Glomerular visceral epithelial cell (primary cell): ENCODE data around the gene RPTOR.

Source experiments
- DNase-seq: peaks from one replicate; pipeline ENCODE4 v3.0.0-alpha.2; 2016; ENCODE audit errors: extremely low spot score

RPTOR gene

DNA sequence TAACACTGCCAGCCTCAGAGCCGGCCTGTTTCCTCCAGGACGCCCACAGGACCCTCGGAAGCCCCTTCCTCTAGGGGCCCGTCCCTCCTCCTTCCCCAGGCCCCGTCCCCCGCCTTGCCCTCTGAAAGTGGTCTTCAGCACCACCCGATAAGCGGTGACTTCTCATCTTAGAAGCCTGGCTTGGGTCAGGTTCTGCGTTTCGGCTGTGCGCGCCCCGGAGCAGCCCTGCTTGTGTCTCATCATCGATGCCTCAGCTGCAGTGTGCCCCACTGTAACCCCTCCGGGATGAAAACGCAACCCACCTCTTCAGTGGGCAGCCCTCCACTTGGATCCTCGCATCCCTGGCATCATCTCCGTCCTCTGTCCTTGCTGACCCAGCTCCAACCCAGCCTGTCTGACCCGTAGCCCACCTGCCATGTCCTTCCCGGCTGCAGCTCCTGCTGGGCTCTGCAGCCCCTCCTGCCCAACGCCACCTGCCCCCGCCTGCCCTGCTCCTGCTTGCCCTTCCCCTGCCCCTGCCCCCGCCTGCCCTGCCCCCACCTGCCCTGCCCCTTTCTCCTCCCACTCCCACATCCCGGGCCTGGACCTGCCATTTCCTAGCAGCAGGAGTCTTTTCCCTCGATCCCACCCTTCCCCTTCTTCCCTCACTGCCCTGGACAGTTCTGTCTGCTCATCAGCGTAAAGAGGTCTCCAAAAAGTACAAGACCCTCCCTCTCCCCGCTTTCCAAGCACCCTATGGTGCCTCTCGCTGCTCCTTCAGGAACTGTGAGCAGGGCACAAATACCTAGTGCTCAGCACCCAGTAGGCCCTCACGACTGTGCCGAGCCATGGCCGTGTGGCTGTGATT is 334.5 kb downstream of the RPTOR start:
- no peak for DNase-seq

DNA sequence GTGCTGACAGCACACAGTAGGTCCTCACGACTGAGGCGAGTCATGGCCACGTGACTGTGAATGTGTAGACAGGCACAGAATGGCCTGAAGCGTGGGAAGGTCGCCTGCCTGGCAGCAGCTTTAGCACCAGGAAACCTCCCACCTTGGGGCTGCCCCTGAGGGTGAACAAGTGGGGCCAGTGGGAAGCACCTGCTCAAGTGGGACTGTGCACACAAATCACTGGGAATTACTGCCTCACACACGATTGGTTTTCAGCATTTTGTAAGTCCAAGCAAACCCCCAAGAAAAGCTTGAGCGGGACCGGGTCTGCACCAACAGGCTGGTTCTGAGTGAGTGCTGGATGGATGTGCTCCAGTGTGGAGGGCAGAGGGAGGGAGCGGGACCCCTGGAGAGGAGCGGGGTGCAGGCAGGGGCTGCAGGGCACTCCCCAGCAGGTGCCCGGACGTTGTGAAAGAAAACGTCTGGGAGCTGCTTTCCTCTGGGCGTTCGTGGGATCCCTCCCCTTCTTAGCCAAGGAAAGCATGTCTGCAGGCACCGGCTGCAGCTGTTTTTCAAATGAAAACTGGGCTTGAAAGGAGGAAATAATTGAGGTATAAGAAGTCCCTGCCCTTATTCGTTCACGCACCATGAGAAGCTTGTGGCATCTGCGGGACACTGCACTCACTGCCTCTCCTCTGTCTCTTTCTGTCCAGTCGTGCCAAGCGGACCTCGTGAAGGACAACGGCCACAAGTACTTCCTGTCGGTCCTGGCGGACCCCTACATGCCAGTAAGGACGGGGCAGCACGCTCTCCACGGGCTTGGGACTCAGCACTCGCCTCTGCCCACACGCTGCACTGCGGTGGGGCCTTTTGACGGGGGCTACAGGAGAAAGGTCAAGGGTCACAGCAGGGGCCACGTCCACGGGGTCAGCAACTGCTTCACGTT is 335.3 kb downstream of the RPTOR start:
- DNase-seq: no peak

DNA sequence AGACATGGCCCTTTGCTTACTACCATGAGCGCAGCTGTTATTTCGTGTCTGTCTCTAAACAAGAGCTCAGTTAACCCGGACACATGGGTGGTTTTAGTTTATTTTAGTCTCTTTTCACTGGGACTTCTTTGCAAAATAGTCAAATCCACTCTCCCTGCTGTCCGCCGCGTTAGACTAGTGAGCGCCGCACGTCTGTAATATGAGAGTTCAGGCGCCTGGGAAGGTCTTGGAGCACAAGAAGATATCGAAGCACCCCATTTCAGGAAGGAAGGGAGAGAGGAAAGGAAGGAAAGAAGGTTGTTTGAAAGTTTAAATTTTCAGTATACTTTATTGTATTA is 336.0 kb downstream of the RPTOR start:
- DNase-seq: no peak

DNA sequence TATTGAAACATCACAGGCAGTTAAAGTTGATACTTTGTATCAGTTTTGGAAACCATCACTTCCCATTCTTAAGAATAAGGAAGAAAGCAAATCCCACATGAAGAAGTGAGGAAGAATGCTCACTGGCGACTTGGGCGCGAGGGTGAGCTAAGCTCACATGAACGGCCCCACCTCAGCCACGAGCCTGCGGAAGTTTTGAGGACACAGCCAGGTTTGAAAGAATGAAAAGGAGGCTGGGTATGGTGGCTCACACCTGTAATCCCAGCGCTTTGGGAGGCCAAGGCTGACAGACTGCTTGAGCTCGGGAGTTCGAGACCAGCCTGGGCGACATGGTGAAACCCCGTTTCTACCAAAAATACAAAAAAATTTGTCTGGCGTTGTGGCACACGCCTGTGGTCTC is 336.7 kb downstream of the RPTOR start:
- no peak for DNase-seq

DNA sequence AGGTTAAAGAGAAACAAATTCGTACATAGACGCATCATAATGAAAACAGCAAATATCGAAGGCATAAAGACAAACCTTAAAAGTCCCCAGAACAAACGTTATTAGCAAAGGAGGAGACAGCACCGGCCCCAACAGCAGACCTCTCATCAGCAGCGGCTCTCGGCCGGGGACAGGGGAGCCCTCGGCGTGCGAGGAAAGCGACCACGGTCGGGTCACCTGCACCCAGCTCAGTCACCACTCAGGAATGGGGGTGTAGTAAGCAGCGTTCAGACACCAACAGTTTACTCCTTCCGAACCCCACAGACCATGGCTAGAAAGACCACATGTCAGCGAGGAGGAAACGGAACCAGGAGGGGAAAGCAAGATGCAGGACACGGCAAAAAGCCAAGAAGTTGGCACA is 337.7 kb downstream of the RPTOR start:
- no peak for DNase-seq

DNA sequence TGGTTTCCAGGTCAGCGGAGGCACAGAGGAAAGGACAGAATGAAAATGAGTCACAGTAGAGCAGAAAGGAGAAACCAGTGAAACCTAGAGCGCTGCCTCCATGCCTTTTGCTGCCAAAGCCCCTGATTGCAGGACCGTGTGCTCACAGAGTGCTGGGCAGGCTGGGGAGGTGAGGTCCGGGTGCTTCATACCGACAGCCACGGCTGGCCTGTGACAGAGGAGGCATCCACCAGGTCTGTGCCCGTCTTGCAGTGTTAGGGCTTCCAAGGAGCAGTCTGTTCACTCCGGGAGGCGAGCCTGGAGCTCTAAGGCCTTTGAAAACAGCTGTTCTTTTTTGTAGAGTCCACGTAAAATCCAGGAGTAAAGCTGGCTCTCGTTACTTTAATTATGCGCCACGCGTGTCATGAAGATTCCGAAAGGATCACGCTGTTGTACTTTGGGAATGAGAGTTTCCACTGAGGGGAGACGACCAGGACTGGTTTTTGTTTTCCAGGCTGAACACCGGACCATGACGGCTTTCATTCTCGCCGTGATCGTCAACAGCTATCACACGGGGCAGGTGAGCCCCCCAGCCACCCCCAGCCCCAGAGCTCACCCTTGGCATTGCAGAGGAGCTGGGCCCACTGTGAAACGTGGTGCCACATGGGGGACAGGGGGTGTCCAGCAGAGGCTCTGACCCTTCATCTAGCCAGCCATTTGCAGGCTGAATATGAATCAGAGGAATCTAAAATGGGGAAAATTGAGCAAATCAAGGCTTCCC is 338.5 kb downstream of the RPTOR start:
- no peak for DNase-seq

DNA sequence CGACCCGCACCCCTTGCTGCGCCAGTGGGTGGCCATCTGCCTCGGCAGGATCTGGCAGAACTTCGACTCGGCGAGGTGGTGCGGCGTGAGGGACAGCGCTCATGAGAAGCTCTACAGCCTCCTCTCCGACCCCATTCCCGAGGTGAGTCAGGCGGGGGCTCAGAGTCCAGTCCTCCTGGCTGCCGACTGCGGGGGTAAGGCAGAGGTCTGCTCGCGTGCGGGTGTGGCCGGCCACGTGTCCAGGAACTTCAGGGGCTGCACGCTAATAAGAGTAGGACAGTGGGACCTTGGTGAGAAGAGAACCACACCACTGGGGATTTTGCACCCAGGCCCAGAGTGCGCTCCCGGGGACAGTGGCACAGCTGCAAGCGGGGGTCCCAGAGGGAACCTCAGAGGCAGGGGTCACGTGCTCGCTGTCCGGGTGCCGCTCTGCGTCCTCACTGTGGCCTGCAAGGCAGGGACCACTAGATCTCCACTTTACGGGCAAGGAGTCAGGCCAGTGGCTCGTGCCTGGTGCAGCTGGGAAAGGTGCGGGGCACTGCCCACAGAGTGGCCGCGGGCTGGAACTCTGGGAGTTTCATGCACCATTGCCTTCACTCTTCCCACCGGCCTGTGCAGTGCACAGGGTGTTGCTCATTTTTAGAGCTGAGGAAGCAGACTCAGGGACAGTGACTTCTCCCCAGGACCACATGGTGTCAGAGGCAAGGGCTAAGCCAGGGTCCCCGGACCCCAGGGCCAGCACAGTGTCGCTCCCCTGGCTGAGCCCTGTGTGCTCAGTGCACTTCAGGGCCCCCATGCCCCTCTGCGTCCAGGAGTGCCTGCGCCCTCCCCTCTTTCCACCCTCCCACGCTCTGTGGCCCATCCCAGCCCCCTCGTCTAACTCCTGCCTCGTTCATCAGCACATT is 339.4 kb downstream of the RPTOR start:
- no peak for DNase-seq

DNA sequence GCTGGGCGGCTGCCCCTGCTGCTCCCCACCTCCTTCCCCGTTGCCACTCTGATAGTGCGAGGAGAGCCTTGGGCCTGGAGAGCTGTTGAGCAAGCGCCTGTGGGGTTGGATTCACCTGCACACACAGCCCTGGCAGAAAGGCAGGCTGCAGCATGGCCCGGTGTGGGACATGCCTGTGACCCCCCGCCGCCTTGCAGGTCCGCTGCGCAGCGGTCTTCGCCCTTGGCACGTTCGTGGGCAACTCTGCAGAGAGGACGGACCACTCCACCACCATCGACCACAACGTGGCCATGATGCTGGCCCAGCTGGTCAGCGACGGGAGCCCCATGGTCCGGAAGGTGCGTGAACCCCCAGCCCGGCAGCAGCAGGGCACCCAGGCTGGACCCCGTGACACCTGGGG is 340.2 kb downstream of the RPTOR start:
- DNase-seq: no peak

DNA sequence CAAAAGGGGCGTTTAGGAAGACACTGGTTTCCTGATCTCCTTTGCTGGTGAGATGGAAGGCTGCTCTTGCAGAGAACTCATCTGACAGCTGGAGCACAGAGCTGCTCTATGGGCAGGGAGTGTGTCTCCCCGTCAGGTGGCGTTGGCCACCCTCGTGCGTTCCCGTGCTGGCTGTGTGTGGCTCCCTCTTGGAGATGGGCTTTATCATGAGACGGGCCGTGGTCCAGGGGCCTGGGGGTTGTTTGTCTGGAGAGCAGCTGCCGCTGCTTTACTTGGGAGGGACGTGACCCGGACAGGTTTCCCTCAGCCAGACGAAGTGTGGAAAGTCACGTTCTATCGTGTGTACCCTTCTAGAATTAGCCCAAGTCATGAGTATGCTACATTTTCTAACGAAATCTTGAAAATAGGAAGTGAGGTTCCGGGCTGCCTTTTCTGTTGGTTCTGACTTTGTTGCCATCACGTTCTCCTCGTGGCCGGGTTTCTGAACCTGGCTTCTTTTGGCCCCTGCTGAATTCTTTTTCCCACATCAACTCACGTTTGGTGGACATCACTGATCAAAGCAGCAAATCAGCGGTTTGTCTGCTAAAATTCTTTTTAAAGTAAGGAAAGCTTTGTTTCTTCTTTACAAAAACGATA is 341.4 kb downstream of the RPTOR start:
- DNase-seq: no peak

DNA sequence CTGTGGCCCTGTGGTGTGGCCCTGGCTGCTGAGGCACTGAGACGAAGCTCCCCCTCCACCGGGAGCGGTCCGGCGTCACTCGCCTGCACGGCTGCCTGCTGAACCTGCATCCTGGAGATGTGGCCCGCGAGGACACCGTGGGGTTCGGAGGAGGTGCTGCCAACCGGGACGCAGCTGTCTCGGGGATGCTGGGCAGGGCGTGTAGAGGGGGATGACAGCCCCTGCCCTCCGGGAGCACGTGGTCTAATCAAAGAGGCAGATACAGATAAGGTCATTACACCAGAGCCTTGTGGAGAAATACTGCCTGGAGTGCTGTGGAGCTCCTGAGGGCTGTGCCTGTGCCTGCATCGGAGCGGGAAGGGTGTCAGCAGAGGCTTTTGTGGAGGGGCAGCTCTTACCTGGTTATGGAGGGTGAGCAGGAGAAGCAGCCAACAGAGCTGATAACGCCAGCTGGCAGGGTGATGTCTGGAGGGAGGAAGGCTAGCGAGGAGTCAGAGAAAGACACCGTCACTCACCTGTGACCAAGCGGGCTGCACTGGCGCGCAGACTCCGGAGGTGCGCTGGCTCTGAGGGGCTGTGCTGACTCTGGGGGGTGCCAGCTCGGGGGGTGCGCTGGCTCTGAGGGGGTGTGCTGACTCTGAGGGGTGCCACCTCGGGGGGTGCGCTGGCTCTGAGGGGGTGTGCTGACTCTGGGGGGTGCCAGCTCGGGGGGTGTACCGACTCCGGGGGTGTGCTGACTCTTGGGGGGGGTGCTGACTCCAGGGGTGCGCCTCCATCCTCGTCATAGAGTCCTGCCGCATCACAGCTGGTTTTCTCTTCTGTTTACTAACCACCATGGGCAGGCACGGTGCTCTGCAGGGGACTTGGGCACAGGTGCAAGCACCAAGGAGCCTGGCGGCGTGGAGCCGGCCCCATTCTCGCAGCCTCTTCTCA is 342.3 kb downstream of the RPTOR start:
- no peak for DNase-seq

DNA sequence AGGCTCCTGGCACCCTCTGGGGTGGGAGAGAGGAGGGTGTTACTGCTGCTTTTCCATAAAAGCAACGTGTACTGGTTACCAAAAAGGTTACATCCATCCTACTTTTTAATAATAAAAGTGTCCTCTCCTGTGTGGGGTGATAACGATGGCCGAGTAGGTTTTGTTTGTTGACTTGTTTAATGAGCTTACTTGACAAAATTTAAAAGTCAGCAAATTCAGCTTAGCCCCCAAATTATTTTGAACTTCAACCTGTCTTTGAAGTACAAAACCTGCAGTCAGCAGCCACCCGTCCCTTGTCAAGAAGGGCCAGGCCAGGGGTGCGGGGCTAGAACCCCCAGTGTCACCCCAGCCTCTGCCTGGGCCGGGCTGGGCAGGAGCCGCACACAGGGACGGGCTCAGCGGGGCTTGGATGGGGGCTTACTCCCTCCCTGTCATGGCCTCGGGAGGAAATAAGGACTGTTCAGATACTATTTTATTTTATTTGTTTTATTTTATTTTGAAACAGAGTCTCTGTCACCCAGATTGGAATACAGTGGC is 343.1 kb downstream of the RPTOR start:
- DNase-seq: no peak

DNA sequence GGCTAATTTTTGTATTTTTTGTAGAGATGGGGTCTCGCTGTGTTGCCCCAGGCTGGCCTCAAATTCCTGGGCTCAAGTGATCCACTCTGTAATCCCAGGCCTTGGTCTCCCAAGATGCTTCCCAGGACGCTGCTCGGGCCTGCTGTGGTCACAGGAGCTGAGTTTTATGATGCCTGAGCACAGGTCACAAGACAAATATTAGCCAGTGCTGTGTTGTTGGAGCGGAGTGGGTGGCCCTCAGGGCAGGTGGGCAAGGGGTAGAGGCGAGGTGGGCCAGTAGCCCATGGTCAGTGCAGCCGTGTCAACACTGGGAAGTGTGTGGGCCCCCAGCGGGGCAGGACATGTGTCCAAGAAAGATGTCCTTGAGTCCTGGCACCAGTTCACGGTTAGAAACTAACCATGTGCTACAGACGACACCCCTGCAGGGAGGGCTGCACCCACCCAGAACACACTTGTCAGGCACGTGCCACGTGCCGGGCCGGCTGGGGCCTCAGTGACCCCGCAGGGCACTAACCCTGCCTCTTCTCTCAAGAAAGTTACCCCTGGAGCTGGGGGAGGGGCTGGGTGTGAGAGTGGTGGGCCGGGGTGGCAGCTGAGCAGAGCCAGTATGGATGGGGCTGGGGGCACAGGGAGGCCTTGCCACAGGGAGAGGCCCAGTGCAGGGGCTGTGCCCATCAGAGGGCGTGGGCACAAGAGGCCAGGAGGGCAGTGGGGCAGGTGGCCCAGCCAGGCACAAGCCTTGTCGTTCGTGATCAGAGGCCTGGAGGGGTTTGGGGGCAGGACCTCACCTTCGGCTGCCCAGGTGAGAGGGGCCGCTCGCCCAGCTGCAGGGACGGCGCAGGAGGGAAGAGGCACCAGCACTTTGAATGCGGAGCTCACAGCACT is 343.9 kb downstream of the RPTOR start:
- DNase-seq: no peak

DNA sequence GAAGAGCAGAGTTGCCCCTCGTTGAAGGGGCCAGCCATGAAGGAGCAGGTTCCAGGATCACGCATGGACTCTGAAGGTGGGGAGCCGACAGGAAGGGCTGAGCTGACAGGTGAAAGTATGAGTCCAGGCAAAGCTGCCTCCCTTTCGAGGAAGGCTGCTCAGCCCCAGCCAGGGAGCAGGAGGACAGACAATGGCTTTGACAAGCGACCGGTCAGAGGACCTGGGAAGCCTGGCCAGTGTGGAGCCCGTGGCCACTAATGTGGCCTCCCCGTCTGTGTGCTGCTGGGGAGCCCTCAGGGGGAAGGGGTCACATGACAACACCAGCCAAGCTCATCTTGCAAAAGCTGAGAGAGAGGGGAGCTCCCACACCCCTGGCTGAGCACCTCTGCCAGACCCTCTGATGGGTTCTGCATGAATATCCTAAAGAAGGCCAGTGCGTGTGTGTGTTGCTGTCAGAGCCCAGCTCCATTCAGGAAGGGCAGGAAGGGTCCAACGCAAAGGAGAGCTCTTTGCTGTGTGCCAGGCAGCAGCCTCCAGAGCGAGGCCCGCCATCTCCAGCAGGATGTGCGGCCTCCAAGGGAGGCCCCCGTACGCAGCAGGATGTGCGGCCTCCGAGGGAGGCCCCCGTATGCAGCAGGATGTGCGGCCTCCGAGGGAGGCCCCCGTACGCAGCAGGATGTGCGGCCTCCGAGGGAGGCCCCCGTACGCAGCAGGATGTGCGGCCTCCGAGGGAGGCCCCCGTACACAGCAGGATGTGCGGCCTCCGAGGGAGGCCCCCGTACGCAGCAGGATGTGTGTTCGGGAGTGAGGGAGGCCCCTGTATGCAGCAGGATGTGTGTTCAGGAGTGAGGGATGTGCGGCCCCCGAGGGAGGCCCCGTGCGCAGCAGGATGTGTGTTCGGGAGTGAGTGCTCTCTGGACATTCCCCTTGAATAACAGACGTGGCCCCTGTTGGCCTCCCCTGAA is 344.9 kb downstream of the RPTOR start:
- DNase-seq: no peak

DNA sequence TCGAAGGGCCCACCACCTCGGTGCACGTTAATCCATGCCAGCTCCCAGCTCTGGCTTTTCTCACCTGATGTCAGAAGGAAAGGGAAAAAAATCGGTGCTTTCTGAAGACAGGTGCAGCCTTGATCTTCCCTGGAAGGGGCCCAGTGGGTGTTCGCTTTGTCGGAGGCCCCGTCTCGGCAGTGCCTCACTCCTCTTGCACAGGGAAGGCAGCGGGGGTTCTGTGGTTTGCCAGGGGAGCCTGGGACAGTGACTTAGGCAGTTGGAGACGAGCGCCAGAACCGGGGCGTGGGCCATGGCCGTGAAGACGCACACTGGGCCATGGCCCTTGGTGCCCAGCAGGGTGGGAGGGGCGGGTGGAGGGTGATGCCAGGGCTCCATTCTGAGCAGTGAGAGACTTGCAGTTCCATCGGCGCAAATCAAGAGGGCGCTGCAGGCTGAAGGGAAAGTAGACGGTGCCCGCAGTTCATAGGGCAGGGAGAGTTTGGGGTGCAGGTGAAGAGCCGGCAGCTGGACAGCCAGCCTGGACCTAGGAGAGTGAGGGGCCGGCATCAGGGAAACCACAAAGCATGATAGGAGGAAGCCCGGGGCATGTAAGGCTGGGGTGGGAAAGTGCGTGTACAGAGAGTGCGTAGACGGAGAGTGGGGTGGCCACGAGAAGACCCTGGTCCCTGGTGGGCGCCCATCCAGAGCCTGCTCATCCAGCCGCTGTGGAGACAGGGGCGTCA is 345.7 kb downstream of the RPTOR start:
- DNase-seq: no peak

DNA sequence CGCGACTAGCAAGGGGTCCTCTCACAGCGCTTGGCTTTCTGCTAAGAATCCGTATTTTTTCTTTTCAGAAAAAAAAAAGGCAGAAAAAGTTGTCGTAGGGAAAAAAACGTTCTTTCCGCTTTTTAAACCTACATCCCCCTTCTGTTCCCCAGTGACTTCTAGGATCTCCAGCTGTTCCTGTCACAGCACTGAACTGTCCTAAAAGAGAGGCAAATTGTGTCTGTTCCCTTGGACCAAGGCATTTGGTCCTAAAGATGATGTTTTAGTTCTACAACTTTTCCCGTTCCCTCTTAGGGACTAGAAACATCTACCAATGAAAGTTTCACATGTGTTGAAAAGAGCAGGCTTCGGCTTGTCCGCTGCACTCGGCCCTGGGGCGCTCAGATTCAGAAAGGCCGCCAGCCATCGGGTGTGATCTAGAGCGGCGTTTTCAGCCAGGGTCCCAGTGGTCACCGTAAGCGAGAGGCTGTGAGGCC is 346.3 kb downstream of the RPTOR start:
- no peak for DNase-seq

DNA sequence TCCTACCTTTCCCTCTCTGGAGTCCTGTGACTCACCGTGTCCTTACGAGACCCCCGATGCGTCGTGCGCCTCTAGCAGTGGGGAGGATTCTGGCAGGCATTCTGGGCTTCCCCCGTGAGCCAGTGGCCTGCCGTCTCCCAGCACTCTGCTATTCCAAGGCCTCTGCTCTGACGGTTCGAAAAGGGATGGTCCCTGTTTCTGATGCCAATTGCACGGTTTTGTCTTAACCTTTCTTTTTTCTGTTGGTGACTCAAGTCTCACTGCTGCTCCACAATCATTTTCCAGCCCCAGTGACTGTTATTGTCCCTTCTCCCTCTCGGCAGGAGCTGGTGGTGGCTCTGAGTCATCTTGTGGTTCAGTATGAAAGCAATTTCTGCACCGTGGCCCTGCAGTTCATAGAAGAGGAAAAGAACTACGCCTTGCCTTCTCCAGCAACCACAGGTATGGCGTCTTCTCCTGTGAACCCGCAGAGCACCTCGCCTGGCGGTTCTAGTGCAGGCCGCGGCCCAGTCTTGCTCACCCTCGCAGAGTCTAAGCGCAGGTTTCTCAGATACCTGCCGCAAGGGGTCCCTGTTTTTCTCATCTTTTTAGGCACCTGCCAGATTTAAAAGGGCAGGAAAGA is 346.9 kb downstream of the RPTOR start:
- DNase-seq: peak; percentile 96
